Measurements from ENCODE around the gene GNG7.
A peak's percentile ranks its signal among the peaks of the same experiment; 100 is the strongest.
"Not testable (repeated sequence)": the region's sequence is repeated elsewhere in the genome, so short reads cannot be mapped to it uniquely, and the experiment has no call there.

Gene GNG7

DNA sequence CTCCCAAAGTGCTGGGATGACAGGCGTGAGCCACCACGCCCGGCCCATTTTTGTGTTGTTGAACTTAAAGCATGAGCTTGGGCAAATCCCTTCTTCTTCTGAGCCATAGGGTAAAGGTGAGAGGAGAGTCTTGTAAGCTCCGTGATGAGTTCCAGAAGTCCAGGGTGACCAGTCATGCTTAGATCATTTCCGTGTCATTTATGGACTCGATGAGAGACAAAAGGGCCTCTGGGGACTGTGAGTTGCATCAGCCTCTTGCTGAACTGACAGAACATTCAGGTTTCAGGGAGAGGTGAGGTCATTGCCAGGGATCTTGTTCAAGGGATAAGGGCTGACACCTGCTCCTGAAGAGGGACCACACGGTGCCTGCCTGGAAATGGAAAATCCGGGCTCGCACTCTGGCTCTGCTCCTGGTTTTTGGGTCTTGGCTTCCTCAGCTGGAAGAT lies 173.0 kb downstream of the GNG7 start:
- no peak for DNase-seq

DNA sequence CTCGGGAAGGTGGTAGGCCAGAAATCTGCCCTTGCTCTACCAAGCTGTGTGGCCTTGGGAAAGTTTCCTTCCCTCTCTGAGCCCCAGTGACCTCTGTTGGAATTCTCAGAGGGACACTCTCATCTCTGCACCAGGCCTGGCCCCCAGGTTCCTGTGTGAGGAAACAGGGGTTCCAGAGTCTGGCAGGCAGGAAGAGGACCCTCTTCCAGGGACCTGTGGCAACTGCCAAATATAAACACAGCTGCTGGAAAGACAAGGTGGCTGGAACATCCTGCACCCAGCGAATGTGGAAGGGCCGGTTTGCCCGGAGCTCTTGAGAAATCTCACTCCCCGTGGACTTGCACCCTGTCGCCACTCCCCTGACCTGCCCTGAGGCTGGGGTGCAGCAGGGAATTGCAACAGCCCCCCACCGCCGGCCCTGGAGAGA lies 173.8 kb downstream of the GNG7 start:
- DNase-seq: no peak

DNA sequence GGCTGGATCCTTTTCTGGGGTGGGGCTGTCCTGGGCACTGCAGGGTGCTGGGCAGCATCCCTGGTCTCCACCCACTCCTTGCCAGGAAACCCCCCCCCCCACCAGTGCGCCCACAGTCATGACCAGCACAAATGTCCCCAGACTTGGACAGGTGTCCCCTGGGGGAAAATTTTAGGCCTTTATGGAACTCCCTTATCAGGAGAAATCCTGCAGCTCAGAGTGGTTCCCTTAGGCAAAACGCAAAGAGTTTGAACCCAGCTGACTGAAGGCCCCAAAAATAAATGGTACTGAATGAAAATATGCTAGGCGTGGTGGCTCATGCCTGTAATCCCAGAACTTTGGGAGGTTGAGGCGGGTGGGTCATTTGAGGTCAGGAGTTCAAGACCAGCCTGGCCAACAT lies 174.8 kb downstream of the GNG7 start:
- no peak for DNase-seq

DNA sequence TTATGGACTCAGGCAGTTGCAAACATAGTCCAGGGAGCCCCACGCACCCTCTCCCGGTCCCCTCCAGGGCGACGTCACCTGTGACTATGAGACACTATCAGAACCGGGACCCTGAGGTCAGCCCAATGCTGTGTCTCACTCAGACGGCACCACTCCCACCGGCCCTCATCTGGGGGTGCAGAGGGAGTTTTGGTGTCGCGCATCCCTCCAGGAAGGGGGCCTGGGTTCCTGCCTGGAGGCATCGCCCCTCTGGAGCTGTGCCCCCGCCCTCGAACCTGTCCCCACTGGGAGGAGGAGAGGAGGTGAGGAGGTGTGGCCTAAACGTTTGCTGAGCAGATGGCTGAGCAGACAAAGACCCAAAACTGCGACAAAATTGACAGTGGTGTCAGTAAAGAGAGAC lies 175.3 kb downstream of the GNG7 start:
- DNase-seq: no peak

DNA sequence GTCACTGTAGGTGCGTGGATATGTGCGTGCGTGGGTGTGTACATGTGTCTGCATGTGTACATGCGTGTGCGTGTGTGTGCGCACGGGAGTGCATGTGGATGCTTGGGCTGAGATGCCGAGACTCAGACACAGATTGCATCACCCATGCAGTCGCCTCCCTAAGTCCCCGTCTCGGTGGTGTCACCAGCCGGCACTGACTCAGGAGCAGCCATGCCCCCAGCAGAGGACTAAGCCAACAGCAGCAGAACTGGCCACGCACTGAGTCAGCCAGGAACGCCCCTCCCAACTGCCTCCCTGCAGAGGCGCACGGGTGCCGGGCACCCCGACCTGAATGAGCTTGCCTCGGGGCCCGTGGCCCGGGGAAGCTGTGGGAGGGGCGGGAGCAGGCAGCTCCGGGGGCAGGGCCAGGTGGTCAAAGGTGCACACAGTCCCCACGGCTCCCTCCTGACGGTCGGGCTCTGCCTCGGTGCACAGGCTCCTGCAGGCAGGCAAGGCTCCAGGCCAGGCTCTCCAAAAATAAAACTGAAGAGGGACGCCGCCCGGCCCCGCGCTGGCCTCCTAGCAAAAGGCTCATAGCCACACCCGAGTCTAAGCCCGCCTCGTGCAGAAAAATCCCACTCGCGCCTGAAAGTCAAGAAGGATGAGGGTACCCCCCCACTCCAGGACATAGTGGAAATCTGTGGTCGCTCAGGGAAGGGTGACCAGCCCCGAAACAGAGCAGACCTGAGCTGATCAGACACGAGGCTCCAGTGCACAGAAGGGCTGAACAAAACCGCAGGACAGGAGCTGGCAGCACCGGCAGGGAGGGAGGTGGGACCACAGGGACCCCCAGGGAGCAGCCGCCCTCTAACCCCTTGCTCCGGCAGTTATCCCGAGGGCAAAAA lies 177.4 kb downstream of the GNG7 start:
- peak; percentile 49 for DNase-seq

DNA sequence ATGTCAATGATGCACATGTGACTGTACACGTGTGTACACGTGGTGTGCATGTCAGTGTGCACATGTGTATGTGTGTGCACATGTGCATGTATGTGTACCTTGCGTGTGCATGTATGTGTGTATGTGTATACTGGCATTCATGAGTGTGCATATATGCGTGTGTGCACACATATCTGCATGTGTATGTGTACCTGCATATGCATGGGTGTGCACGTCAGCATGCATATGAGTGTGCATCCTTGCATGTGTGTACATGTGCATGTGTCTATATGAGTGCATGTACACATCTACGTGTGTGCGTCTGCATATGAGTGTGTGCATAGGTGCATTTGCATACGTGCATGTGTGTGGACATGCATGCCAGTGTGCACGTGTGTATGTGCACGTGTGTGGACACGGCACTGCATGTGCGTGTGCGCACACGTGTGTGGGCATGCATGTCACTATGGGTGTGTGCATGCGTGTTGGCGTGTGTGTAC lies 178.1 kb downstream of the GNG7 start:
- DNase-seq: no peak

DNA sequence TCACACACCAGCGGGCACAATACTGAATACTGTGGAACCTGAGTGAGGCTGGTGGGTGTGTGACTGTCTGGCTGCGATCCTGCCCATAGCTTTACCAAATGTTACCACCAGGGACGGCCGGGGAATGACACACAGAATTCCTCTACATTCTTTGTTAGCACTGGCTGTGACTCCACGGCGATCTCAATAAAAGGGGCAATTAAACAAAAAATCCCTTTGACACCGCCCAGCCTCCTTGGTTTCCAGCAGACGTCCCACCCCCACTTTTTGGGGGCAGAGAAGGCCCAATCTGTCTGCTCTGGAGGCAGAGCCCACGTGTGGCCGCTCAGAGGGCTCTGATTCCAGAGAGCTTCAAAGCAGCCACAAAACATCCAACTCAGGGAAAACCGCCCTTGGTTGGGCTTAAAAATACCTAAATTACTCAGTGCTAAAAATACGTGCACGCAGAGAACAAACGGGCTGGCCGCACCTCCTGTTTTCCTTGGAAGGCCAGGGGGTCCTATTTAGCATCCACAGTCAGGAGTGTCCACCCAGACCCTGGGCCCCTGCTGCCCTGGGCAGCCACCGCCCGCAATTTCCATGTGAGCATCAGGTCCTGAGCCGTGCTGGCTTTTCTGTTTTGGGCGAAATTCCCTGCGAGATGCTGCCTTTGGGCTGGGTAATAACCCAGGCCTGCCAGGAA lies 178.7 kb downstream of the GNG7 start:
- DNase-seq: no peak

DNA sequence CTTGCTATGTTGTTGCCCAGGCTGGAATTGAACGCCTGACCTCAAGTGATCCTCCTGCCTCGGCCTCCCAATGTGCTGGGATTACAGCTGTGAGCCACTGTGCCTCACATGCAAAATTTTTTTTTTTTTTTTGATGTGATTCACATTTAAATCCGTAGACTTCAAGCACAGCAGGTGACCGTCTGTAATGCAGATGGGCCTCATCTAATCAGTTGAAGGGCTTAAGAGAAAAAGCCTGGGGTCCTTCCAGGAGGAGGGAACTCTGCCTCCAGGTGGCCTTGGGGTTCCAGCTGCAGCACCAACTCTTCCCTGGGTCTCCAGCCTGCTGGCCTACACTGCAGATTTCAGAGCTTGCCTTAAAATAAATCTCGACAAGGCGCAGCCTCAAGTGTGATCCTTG lies 183.0 kb downstream of the GNG7 start:
- DNase-seq: no peak

DNA sequence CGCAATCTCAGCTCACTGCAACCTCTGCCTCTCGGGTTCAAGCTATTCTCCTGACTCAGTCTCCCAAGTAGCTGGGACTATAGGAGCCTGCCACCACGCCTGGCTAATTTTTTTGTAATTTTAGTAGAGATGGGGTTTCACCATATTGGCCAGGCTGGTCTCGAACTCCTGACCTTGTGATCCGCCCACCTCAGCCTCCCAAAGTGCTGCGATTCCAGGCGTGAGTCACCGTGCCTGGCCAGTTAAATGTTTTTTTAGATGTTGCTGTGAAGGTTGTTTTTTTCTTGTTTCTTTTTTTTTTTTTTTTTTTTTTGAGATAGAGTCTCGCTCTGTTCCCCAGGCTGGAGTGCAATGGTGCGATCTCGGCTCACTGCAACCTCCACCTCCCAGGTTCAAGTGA lies 183.6 kb downstream of the GNG7 start:
- not testable (repeated sequence) for DNase-seq

DNA sequence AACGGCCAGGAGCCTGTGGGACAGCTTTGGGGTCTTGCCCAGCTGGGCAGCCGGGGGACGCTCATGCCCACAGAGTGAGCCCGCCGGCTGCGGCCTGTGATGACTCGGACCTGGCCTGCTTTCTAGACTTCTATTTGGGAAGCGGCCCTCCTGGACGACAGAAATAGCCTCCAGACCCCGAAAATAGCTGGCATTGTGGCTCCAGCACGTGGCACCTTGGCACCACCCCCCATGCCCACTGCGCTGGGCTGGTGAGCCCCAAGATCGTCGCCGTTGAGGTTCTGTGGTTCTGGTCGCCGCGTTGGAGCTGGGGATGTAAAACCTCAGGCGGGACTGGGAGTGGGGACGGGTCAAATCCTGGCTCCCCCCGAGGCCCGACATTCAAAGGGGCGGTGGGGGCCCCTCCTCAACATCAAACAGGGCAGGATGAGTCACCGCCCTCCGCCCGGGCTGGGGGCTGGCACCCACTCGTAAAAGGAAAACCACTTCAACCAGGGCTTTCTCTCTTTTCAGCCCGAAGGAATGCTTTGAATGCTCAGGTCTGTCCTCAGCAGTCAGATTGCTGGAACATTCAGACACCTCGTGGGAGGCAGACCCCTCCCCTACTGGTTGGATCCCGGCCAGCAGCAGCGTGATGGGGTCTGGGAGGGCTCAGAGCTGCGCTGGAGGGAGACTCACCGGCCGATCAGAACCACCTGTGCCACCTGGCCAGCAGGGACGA lies 184.5 kb downstream of the GNG7 start:
- peak; percentile 48 for DNase-seq

DNA sequence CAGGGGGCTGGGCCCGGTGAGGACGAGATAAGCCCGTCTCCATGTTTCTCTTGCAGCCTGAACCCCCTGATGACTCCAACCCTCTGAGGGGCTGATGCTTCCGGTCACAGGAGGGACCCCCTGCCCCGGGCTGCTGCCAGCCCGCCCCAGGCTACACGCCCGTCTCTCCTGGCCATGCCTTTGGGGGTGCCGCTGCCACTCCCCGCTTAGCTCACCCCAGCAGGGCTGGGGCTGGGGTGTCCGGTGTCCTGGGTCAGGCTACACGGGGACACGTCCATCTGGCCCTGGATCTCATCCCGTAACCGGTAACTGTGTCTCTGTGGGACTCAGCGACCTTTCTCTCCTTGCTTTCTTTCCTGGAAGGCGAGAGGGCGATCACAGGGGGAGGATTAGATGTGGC lies 185.8 kb downstream of the GNG7 start:
- no peak for DNase-seq

DNA sequence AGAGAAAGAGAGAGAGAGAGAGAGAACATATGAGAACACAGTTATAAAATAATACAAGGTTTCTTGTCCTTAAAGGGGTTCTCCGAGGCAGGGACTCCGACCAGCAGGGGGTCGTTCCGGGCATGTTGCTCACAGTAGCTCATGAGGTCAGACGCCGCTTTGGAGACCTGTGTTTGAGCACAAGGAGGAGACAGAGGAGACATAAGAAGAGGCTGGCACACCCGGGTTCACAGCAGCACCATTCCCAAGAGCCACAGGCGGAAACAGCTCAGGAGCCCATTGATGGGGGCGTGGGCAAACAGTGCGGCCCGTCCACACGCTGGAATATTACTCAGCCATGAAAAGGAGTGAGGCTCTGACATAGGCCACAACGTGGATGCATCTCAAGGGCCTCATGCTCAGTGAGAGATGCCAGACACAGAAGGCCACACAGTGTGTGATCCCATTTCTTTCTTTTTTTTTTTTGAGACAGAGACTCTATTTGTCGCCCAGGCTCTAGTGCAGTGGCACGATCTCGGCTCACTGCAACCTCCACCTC lies 187.4 kb downstream of the GNG7 start:
- DNase-seq: no peak

DNA sequence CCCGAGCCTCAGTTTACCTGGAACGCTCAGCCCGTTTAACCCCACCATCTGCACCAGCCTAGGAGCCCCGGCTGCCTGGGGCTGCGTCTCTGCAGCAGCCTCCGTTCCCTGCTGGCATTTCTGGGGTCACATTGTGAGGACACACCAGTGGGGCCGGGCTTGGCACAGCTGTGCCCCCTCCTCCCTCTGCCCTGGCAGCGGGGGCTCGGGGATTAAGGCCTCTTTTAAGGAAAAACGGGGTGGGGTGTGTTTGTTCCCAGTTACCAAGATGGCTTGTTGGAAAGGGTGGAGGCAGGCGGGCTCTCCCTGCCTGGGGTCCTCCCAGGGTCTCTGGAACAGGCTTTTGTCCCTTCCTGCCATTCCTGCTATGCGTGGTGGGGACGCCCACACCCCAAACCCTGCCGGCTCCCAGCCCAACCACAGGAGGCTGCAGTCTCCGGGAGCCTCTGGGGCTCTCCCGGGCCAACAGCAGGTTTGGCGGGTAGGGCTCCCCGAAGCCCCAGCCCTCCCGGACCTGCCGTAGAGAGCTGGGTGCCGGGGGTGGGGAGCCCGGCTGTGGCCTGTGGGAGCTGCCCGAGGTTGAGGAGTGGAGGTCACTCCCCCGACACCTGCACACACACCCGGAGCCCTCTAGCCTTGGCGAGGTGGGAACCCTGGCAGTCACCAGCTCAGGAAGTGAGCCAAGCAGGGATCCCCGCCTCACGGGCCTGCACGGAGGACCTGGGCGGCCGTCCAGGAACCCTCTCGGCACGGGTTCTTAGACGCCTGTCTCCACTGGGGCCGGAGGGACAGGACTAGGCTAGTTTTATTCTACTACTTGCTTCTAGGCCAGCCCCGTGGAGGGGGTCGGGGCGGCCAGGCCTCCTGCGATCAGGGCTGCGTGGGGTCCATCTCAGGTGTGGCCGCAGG lies 189.7 kb downstream of the GNG7 start:
- DNase-seq: no peak

DNA sequence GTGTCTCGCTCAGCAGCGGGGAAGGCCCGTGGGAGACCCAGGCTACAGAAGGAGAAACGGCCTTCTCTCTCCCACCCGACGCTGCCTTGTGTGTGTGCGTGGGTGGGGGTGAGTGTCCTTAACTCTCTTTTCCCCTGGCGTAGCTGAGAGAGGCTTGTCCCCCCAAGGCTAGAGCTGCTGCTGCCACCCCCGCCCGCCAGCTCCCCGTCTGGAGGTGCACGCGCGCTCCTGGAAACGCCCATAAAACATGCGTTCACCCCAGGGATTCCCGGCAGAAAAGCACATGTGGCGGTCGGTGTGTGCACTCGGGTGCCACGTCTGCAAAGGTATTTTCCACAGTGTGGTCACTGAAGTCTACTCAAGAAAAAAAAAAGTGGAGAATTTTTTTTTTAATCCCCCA lies 190.5 kb downstream of the GNG7 start:
- no peak for DNase-seq

DNA sequence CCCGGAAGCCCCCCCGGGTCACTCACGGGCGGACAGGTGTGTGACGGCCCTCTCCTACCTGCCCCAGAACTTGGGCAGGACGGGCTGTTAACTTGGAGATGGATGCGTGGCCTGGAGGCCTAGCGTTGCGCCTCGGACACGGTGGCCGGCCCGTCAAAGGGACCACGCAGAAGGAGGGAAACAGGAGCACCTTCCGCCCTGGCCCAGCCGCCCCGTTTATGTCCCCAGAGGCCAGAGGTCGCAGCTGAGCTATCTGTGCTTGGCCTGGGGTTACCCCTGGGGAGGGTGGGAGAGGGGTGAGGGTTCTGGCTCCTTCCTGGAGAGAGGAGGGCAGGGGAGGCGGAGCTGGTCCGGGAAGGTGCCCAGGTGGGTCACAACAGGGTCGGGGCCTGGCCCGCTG lies 190.9 kb downstream of the GNG7 start:
- DNase-seq: no peak

DNA sequence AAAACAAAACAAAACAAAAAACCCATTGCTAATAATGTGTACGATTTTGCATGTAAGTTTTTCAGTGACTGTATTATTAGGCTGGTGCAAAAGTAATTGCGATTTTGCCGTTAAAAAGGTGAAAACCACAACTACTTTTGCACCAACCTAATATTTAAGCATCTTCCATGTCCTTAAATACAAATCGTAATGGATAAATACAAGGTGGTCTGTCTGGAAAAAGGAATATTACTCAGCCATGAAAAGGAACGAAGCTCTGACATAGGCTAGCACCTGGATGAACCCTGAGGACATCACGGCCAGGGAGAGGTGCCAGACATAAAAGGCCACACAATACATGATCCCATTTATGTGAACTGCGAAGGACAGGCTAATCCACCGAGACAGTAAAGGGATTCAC lies 193.4 kb downstream of the GNG7 start:
- DNase-seq: no peak

DNA sequence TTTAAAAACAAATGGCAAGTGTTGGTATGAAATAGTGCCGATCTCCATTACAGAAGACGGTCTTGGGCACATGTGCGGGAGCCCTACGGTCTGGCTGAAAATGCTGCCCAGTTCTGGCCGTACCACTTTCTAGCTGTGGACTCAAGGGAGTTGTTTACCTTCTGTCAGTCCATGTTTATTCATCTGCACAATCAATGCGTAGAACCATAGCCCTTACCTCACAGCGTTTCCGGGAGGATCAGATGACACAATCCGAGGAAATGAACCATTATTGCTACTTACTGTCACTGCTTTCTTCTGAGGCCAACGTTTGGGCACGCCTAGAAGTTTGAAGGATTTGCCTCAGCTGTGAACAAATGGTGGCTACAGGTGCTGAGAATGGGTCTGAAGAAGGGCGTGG lies 195.4 kb downstream of the GNG7 start:
- DNase-seq: peak; percentile 94

DNA sequence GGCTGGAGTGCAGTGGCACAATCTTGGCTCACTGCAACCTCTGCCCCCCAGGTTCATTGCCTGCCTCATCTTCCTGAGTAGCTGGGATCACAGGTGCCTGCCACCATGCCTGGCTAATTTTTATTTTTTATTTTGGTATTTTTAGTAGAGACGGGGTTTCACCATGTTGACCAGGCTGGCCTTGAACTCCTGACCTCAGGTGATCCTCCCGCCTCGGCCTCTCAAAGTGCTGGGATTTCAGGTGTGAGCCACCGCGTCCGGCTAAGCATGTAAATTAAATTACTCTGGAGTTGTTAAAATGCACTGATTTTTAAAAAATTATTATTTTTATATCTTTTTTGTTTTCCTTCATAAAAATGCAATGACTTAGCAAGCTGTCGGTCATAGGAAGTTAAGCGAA lies 195.8 kb downstream of the GNG7 start:
- DNase-seq: not testable (repeated sequence)

DNA sequence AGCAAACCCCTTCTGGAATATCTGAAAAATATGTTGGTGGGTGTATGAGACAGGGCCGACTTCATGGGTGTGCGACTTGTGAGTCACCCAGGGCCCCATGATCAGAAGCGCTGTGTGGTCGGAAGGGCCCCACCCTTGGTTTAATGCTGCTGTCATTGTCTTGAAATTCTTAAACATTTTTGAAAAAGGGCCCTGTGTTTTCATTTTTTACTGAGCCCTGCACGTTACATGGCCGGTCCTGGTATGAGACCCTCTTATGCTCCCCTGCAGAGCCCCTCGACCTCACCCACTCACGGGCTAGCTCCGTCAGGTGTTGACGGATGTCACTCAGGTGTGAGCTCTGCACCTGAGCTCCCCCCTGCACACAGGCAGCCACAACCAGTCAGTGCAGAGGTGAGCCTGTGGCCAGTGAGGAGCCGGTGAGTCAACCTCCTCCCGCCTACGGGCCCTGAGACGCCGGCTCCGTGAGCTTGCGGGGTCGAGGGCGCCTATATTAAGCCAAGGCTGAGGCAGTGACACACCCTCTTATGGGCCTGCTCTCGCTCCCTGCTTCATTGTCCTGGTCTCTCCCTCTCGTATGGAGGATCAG lies 198.9 kb downstream of the GNG7 start:
- DNase-seq: no peak

DNA sequence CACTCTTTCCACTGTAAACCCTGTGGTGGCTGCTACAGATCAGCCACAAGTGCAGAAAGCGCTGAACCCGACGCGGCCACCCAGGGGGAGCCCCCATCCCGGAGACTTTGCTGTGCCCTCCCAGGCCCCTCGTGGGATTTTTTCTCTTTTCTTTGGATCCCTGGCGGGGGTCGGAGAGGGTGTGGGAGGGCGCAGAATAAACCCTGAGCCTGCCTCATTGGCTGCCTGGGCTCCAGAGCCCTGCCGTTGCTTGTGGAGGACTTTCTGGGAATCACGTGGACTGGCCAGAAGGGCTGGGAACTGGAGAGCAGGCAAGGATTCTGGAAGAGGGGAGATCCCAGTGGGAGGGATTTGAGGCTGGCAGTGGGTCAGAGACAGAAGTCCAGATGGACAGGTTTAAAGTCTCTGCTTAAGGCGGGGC lies 201.6 kb downstream of the GNG7 start:
- no peak for DNase-seq

DNA sequence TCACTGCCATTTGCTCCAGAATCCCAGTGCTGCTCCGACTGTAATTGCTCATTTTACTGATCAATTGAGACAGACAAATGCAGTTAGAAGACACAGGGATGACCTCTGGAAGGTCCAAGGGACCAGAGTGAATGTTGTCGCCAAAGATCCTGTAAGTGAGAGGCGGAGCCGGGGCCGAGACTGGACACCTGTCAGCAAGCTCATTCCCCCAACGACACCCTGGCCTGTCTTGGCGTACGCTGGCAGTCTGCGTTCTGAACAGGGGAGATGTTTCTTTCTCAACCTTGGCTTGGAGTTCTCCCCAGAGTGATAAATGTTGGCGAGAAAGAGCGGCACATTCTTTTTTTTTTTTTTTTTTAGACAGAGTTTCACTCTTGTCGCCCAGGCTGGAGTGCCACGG lies 202.3 kb downstream of the GNG7 start:
- no peak for DNase-seq

DNA sequence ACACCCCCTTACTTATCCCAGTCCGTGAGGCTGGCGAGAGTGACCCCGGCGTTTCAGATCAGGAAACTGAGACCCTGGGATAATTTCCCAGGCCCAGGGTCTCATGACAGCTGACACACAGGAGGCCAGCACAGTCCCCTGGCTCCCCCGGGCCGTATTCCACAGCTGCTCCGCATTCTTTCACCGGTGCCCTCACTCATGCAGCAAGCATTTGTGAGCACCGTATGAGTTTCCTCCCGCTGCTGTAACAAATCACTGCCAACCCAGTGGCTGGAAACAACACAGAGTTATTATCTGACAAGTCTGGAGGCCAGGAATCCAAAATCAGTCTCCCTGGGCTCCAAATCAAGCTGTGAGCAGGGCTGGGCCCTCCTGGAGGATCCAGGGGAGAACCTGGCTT lies 205.3 kb downstream of the GNG7 start:
- no peak for DNase-seq
